Panc1 (cell line): Measurements from ENCODE around the gene AKAP6. TPM values are rescaled to one million over a fixed set of nuclear protein-coding genes. Genes with fewer than 3 reads are reported as not detected.

Experiments
- ATAC-seq: fragments of 200-7000 bp; cut with Tn5 transposase; 2 replicates; pipeline ENCODE4 v1.9.1; 2020; ENCODE audit warnings: mild to moderate bottlenecking, moderate library complexity
- BruUV-seq: library from RNA; stranded (reverse); fragments of 400-500 nt; replicated peaks from 2 replicates; lab custom pipeline; 2021; lab: Mats Ljungman, UMichigan
- CTCF ChIA-PET: fragments of 300-600 bp; sonication (Branson Sonifier 250); formaldehyde crosslinking; loops from one replicate; lab custom pipeline; 2022; ENCODE audit warnings: antibody characterized with exemption; lab: Charles Lee
- POLR2A ChIA-PET: fragments of 300-600 bp; sonication (Branson Sonifier 250); formaldehyde crosslinking; loops from one replicate; lab custom pipeline; 2022; ENCODE audit warnings: antibody characterized with exemption; lab: Charles Lee
- DNase-seq: peaks from one replicate; pipeline ENCODE4 v3.0.0-alpha.2; 2010; ENCODE audit warnings: low read depth, low spot score
- H3K27ac ChIP-seq: 2 replicates; pipeline ENCODE4 v1.5.1; 2011; ENCODE audit warnings: mild to moderate bottlenecking, low read length, inconsistent platforms
- H3K27me3 ChIP-seq: fragments of 200-500 bp; sonication (Bioruptor generic); 2 replicates; pipeline ENCODE4 v1.6.0; 2014; ENCODE audit warnings: low read length, inconsistent platforms; ENCODE audit not compliant: control insufficient read depth, insufficient read depth
- H3K36me3 ChIP-seq: fragments of 200-500 bp; sonication (Bioruptor generic); 2 replicates; pipeline ENCODE4 v1.5.1; 2014; ENCODE audit warnings: inconsistent platforms, mild to moderate bottlenecking, low read length, moderate library complexity; ENCODE audit not compliant: control insufficient read depth, insufficient read depth
- H3K4me1 ChIP-seq: 2 replicates; pipeline ENCODE4 v1.5.1; 2011; ENCODE audit warnings: inconsistent platforms, mild to moderate bottlenecking, low read length, moderate library complexity; ENCODE audit not compliant: control insufficient read depth, insufficient read depth
- H3K4me3 ChIP-seq, 2 experiments: 2 replicates each; pipeline ENCODE4 v1.5.1; 2011 to 2012; ENCODE audit warnings: low read depth in 2 of 2, low read length in 2 of 2, mild to moderate bottlenecking in 2 of 2, inconsistent platforms in 1 of 2, moderate library complexity in 1 of 2
- H3K9me3 ChIP-seq: fragments of 200-500 bp; sonication (Bioruptor generic); 2 replicates; pipeline ENCODE4 v1.5.1; 2014; ENCODE audit warnings: low read depth, mild to moderate bottlenecking, inconsistent platforms, low read length, moderate library complexity; ENCODE audit not compliant: control insufficient read depth, insufficient read depth
- POLR2AphosphoS5 ChIP-seq: IDR thresholded peaks from 2 replicates; pipeline ENCODE4 v1.6.1; 2012; ENCODE audit warnings: mild to moderate bottlenecking, low read depth, low read length, moderate library complexity
- REST ChIP-seq, 2 experiments: IDR thresholded peaks; 2 replicates each; pipeline ENCODE4 v1.6.1; 2011 to 2012; ENCODE audit warnings: low read depth in 2 of 2, control low read depth in 1 of 2, low read length in 1 of 2, mild to moderate bottlenecking in 1 of 2, moderate library complexity in 1 of 2; ENCODE audit not compliant: insufficient read depth in 1 of 2
- SIN3A ChIP-seq: IDR thresholded peaks from 2 replicates; pipeline ENCODE4 v1.6.1; 2012; ENCODE audit warnings: low read depth, mild to moderate bottlenecking, low read length, moderate library complexity, borderline replicate concordance; ENCODE audit not compliant: insufficient read depth
- TCF7L2 ChIP-seq: IDR thresholded peaks from 2 replicates; pipeline ENCODE4 v1.6.1; 2011; ENCODE audit warnings: mild to moderate bottlenecking, low read depth, low read length, inconsistent platforms
- in situ Hi-C: cut with HindIII; loops from 2 replicates; pipeline ENCODE4 v1.10.0; 2016; ENCODE audit warnings: low sequenced_read_pairs, low pct_unique_long_range_greater_than_20kb
- intact Hi-C: fragments of 100-400 bp; cut with micrococcal nuclease; formaldehyde crosslinking; loops from one replicate; pipeline ENCODE4 v1.10.0; 2022; ENCODE audit not compliant: unreplicated experiment
- total RNA-seq: library from RNA; stranded (reverse); gene quantifications from one replicate; pipeline ENCODE4 v1.2.1, GENCODE V29; 2021; ENCODE audit not compliant: unreplicated experiment
- TF ChIP-seq, protein P1 (sequence below): fragments of 450-650 bp; IDR thresholded peaks from 2 replicates; pipeline ENCODE4 v1.5.1; 2017; ENCODE audit warnings: mild to moderate bottlenecking

AKAP6 gene
- total RNA-seq, 1 experiment from 2014 or later = 0.82 TPM

GRCh38 chr14:32430326-32430725 lies 101.2 kb downstream of the AKAP6 start:
- Histone ChIP-seq H3K4me3 (no peak overlapping the region), H3K36me3 (no peaks in the 10 kb centered on the region), H3K27ac (no peak overlapping the region), H3K9me3 (no peaks in the 10 kb centered on the region), H3K27me3 (no peaks in the 10 kb centered on the region), H3K4me1 (no peaks in the 10 kb centered on the region)
- in situ Hi-C loops = no loop called here
- DNase-seq (no peak), ATAC-seq (no peak)
- CTCF ChIA-PET = no interaction called here
- TF ChIP-seq SIN3A (no peak), POLR2AphosphoS5 (no peak), TCF7L2 (no peak), REST (IDR thresholded peaks at IDR 0.05; ENCODE audit: insufficient read depth in 1 of 2, low read depth in 2 of 2, low read length in 1 of 2) (no peak)
- TF ChIP-seq, protein P1, sequence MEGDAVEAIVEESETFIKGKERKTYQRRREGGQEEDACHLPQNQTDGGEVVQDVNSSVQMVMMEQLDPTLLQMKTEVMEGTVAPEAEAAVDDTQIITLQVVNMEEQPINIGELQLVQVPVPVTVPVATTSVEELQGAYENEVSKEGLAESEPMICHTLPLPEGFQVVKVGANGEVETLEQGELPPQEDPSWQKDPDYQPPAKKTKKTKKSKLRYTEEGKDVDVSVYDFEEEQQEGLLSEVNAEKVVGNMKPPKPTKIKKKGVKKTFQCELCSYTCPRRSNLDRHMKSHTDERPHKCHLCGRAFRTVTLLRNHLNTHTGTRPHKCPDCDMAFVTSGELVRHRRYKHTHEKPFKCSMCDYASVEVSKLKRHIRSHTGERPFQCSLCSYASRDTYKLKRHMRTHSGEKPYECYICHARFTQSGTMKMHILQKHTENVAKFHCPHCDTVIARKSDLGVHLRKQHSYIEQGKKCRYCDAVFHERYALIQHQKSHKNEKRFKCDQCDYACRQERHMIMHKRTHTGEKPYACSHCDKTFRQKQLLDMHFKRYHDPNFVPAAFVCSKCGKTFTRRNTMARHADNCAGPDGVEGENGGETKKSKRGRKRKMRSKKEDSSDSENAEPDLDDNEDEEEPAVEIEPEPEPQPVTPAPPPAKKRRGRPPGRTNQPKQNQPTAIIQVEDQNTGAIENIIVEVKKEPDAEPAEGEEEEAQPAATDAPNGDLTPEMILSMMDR = no peak
- POLR2A ChIA-PET = no interaction called here
- no TSS peak for BruUV-seq
- intact Hi-C loops = no loop called here

DNA sequence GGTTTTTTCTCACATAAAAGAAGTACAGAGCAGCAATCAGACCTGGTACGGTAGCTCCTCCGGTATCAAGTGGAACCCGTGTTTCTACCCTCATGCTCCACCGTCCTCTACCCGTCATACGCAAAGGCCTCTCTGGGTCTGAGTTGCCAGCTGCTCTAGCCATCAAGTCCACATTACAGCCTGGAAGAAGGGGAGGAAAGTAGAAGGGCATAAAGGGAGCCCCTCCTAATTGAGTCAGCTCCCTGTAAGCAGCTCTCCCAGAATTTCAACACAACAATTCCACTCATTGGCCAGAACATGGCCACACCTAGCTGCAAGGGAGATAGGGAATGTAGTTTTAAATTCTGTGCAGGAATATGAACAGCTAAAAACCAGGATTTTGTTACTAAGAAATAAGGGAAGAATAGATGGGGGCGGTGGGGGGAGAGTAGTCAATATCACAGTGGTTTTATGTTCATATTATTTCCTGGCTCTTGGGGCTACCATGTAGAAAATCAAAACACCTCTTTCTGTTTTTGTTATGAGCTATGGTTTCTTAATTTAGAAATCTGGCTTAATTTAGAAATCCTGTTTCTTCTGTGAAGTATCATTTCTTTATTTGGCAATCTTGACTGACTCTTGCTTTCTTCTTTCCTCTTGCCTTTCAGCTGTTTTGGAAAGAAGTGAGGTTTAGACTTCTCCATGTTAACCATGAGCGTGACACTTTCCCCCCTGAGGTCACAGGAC lies 103.9 kb downstream of the AKAP6 start:
- CTCF ChIA-PET = interaction anchor here (0.6 kb wide), 1 partner anchor 53 kb away, joined by 3 read pairs; no protein-coding TSS in a partner anchor

More for the DNA sequence above, 103.9 kb downstream of the AKAP6 start:
- Histone ChIP-seq H3K27ac (no peak overlapping the region), H3K9me3 (no peaks in the 10 kb centered on the region), H3K4me3 (no peak overlapping the region), H3K4me1 (no peaks in the 10 kb centered on the region), H3K27me3 (no peaks in the 10 kb centered on the region), H3K36me3 (no peaks in the 10 kb centered on the region)
- in situ Hi-C loops (no loop called here), intact Hi-C loops (no loop called here)
- POLR2A ChIA-PET = no interaction called here
- DNase-seq (no peak), ATAC-seq (no peak)
- TF ChIP-seq REST (IDR thresholded peaks at IDR 0.05; ENCODE audit: insufficient read depth in 1 of 2, low read depth in 2 of 2, low read length in 1 of 2) (no peak), TCF7L2 (no peak), POLR2AphosphoS5 (no peak), SIN3A (no peak)
- TF ChIP-seq, protein P1 = no peak
- BruUV-seq = no TSS peak
